ENCODE measurements around the gene COL2A1. TPM values are rescaled to one million over a fixed set of nuclear protein-coding genes. Genes with fewer than 3 reads are reported as not detected.

Gene COL2A1
- total and polyA plus RNA-seq, 4 donors: 321 TPM; not detected in 3

- TF ChIP-seq ZBTB33 (IDR thresholded peaks at IDR 0.05) (no peak), RXRA (IDR thresholded peaks at IDR 0.05) (no peak), TAF1 (conservative IDR thresholded peaks at IDR 0.05) (no peak), SP1 (IDR thresholded peaks at IDR 0.05) (no peak), HNF4A (conservative IDR thresholded peaks at IDR 0.05) (no peak), HNF4G (IDR thresholded peaks at IDR 0.05) (no peak), FOXA2 (IDR thresholded peaks at IDR 0.05) (no peak)
These were observed 66.2 kb downstream of the COL2A1 start (continued) for GRCh38 chr12:47938093-47938492.

GRCh38 chr12:47935184-47935583 lies 69.1 kb downstream of the COL2A1 start:
- TF ChIP-seq ZBTB33 (IDR thresholded peaks at IDR 0.05): no peak
- no peak for TF ChIP-seq JUND (IDR thresholded peaks at IDR 0.05)
- no peak for TF ChIP-seq CTCF (IDR thresholded peaks at IDR 0.05; ENCODE audit: low read depth, low read length, missing input control)
- TF ChIP-seq RXRA (IDR thresholded peaks at IDR 0.05): no peak
- no peak for TF ChIP-seq HNF4A (conservative IDR thresholded peaks at IDR 0.05)
- TF ChIP-seq EGR1 (IDR thresholded peaks at IDR 0.05; ENCODE audit: low read depth in 2 of 2): no peak
- no peak for TF ChIP-seq SP1 (IDR thresholded peaks at IDR 0.05)
- no peak for TF ChIP-seq FOXA1 (IDR thresholded peaks at IDR 0.05)

GRCh38 chr12:47931187-47931586 lies 73.1 kb downstream of the COL2A1 start:
- no peak for DNase-seq (ENCODE audit: low spot score)
- Histone ChIP-seq H3K4me1 (ENCODE audit: control insufficient read depth in 4 of 4, insufficient read depth in 4 of 4, low read length in 3 of 4) (no peaks in the 10 kb centered on the region), H3K9me3 (ENCODE audit: control insufficient read depth in 4 of 4, low read length in 3 of 4) (no peaks in the 10 kb centered on the region), H3K9ac (ENCODE audit: low read depth in 1 of 2, low read length in 2 of 2) (no peak overlapping the region), H3K27me3 (ENCODE audit: control insufficient read depth in 4 of 4, insufficient read depth in 4 of 4, low read length in 3 of 4) (no peaks in the 10 kb centered on the region), H3K4me3 (ENCODE audit: low read depth in 1 of 3, low read length in 3 of 3) (no peak overlapping the region), H3K36me3 (ENCODE audit: control insufficient read depth in 4 of 4, insufficient read depth in 3 of 4, low read depth in 1 of 4, low read length in 3 of 4) (no peaks in the 10 kb centered on the region), H3K27ac (ENCODE audit: low read depth in 1 of 2, low read length in 2 of 2) (no peak overlapping the region)
- TF ChIP-seq CTCF (IDR thresholded peaks at IDR 0.05; ENCODE audit: low read depth, low read length, missing input control): no peak
- no peak for TF ChIP-seq TAF1 (conservative IDR thresholded peaks at IDR 0.05)
- TF ChIP-seq YY1 (IDR thresholded peaks at IDR 0.05): no peak
- no peak for TF ChIP-seq ATF3 (IDR thresholded peaks at IDR 0.05)
- TF ChIP-seq HNF4G (IDR thresholded peaks at IDR 0.05): no peak
- TF ChIP-seq NR2F2 (IDR thresholded peaks at IDR 0.05): no peak
- TF ChIP-seq SP1 (IDR thresholded peaks at IDR 0.05): no peak
- TF ChIP-seq REST (IDR thresholded peaks at IDR 0.05): no peak
- TF ChIP-seq GABPA (IDR thresholded peaks at IDR 0.05 in 1 of 2, conservative IDR thresholded peaks at IDR 0.05 in 1 of 2): no peak
- TF ChIP-seq RAD21 (IDR thresholded peaks at IDR 0.05): no peak
- TF ChIP-seq HNF4A (conservative IDR thresholded peaks at IDR 0.05): no peak
- 91% methylated on average over 1 of the region's 1 CpG for WGBS

More at GRCh38 chr12:47935184-47935583, 69.1 kb downstream of the COL2A1 start:
- Histone ChIP-seq H3K9me3 (ENCODE audit: control insufficient read depth in 4 of 4, low read length in 3 of 4) (no peaks in the 10 kb centered on the region), H3K9ac (ENCODE audit: low read depth in 1 of 2, low read length in 2 of 2) (no peak overlapping the region), H3K27ac (ENCODE audit: low read depth in 1 of 2, low read length in 2 of 2) (no peak overlapping the region), H3K4me3 (ENCODE audit: low read depth in 1 of 3, low read length in 3 of 3) (no peak overlapping the region), H3K4me1 (ENCODE audit: control insufficient read depth in 4 of 4, insufficient read depth in 4 of 4, low read length in 3 of 4) (no peaks in the 10 kb centered on the region), H3K36me3 (ENCODE audit: control insufficient read depth in 4 of 4, insufficient read depth in 3 of 4, low read depth in 1 of 4, low read length in 3 of 4) (no peaks in the 10 kb centered on the region), H3K27me3 (ENCODE audit: control insufficient read depth in 4 of 4, insufficient read depth in 4 of 4, low read length in 3 of 4) (no peaks in the 10 kb centered on the region)
- DNase-seq (ENCODE audit: low spot score): no peak
- WGBS: 72% methylated on average over 9 of the region's 9 CpGs

Data from liver (tissue), 9 donors.